ENCODE data around the gene ADORA1.

- TF ChIP-seq CTCF (conservative IDR thresholded peaks at IDR 0.05; ENCODE audit: low read length) = no peak
- no peak for TF ChIP-seq EZH2phosphoT487 (IDR thresholded peaks at IDR 0.05; ENCODE audit: borderline replicate concordance, low read depth, low read length)
Measured at GRCh38 chr1:203143641-203144040, 16.1 kb downstream of the ADORA1 start.
